Neuronal stem cell (in vitro differentiated cells): ENCODE data around the gene N4BP3.

ENCODE experiments used
- DNase-seq: peaks from one replicate; pipeline ENCODE4 v3.0.0-alpha.2; 2013; ENCODE audit warnings: low spot score
- H2AFZ ChIP-seq: one replicate; pipeline ENCODE4 v1.6.1; 2013; ENCODE audit warnings: mild to moderate bottlenecking, low read length, inconsistent platforms
- H2AK5ac ChIP-seq: 2 replicates; pipeline ENCODE4 v1.6.1; 2013; ENCODE audit warnings: low read depth, mild to moderate bottlenecking, inconsistent platforms, low read length, moderate library complexity, mixed read lengths
- H2BK120ac ChIP-seq: 2 replicates; pipeline ENCODE4 v1.6.1; 2013; ENCODE audit warnings: low read depth, mild to moderate bottlenecking, inconsistent platforms, low read length, moderate library complexity, mixed read lengths
- H2BK12ac ChIP-seq: one replicate; pipeline ENCODE4 v1.6.1; 2013; ENCODE audit warnings: low read length, inconsistent platforms
- H2BK15ac ChIP-seq: 2 replicates; pipeline ENCODE4 v1.6.1; 2013; ENCODE audit warnings: mild to moderate bottlenecking, low read length, inconsistent platforms, mixed read lengths
- H2BK5ac ChIP-seq: one replicate; pipeline ENCODE4 v1.6.1; 2013; ENCODE audit warnings: inconsistent platforms, mild to moderate bottlenecking, low read length, moderate library complexity
- H3K14ac ChIP-seq: one replicate; pipeline ENCODE4 v1.6.1; 2013; ENCODE audit warnings: low read length, inconsistent platforms
- H3K18ac ChIP-seq: 2 replicates; pipeline ENCODE4 v1.6.1; 2013; ENCODE audit warnings: low read length, inconsistent platforms
- H3K23ac ChIP-seq: 2 replicates; pipeline ENCODE4 v1.6.1; 2013; ENCODE audit warnings: low read depth, mild to moderate bottlenecking, mixed read lengths, low read length, inconsistent platforms; ENCODE audit not compliant: poor library complexity
- H3K27ac ChIP-seq: replicated peaks from 3 replicates; pipeline ENCODE4 v1.5.1; 2013; ENCODE audit warnings: low read length, inconsistent platforms
- H3K27me3 ChIP-seq, 3 experiments: 2 replicates each; pipeline ENCODE4 v1.6.1; 2013; ENCODE audit warnings: low read length in 3 of 3, mild to moderate bottlenecking in 2 of 3, inconsistent platforms in 1 of 3, low read depth in 1 of 3, mixed read lengths in 1 of 3, moderate library complexity in 1 of 3; ENCODE audit not compliant: control insufficient read depth in 3 of 3, insufficient read depth in 3 of 3
- H3K36me3 ChIP-seq, 2 donors: replicated peaks in 1 of 2; 2 replicates each; pipeline ENCODE4 v1.6.1; 2013; ENCODE audit warnings: low read length in 2 of 2; ENCODE audit not compliant: control insufficient read depth in 2 of 2, insufficient read depth in 2 of 2
- H3K4ac ChIP-seq: 2 replicates; pipeline ENCODE4 v1.6.1; 2013; ENCODE audit warnings: inconsistent platforms, mild to moderate bottlenecking, low read length, moderate library complexity
- H3K4me1 ChIP-seq, 2 donors: 1 replicate in 1 of 2; 2 replicates in 1 of 2; pipeline ENCODE4 v1.6.1; 2013; ENCODE audit warnings: low read length in 2 of 2, low read depth in 1 of 2; ENCODE audit not compliant: control insufficient read depth in 2 of 2, insufficient read depth in 1 of 2
- H3K4me2 ChIP-seq: one replicate; pipeline ENCODE4 v1.6.1; 2013; ENCODE audit warnings: mild to moderate bottlenecking, low read length, inconsistent platforms; ENCODE audit not compliant: insufficient read depth, poor library complexity, severe bottlenecking
- H3K4me3 ChIP-seq, 2 donors: 2 replicates each; pipeline ENCODE4 v1.5.1; 2013; ENCODE audit warnings: low read length in 2 of 2, mild to moderate bottlenecking in 2 of 2, inconsistent platforms in 1 of 2, moderate library complexity in 1 of 2
- H3K79me1 ChIP-seq: one replicate; pipeline ENCODE4 v1.6.1; 2013; ENCODE audit warnings: low read depth, mild to moderate bottlenecking, inconsistent platforms, low read length, moderate library complexity
- H3K9ac ChIP-seq: one replicate; pipeline ENCODE4 v1.6.1; 2013; ENCODE audit warnings: mild to moderate bottlenecking, low read depth, low read length, inconsistent platforms; ENCODE audit not compliant: poor library complexity
- H3K9me3 ChIP-seq, 2 donors: replicated peaks in 1 of 2; 2 replicates each; pipeline versions ENCODE3 to v1.6.1; 2013; ENCODE audit warnings: low read length in 2 of 2, mild to moderate bottlenecking in 2 of 2, inconsistent platforms in 1 of 2, low read depth in 1 of 2, mixed read lengths in 1 of 2, moderate library complexity in 1 of 2; ENCODE audit not compliant: control insufficient read depth in 2 of 2, insufficient read depth in 1 of 2
- H4K8ac ChIP-seq: one replicate; pipeline ENCODE4 v1.6.1; 2013; ENCODE audit warnings: low read depth, mild to moderate bottlenecking, inconsistent platforms, low read length, moderate library complexity
- H4K91ac ChIP-seq: one replicate; pipeline ENCODE4 v1.6.1; 2013; ENCODE audit warnings: low read length, low read depth, mild to moderate bottlenecking, inconsistent platforms; ENCODE audit not compliant: poor library complexity
- WGBS, 2 donors: extraction: QIAGEN DNeasy Blood & Tissue Kit; methylation state at CpG; one replicate each; pipeline ENCODE4 v1.1.7; 2013; ENCODE audit warnings: missing lambda C conversion rate in 2 of 2, mixed read lengths in 1 of 2; ENCODE audit not compliant: insufficient read length in 2 of 2, insufficient replicate concordance in 1 of 2; ENCODE audit errors: extremely low coverage in 2 of 2; 5-methylcytosine and 5-hydroxymethylcytosine counted together

Gene N4BP3

GRCh38 chr5:178081571-178082243 lies 31.6 kb upstream of the N4BP3 start:
- H3K9me3 ChIP-seq, result no peaks in the 10 kb centered on the region
- H3K27ac ChIP-seq, result no peak overlapping the region
- H3K4me3 ChIP-seq, result no peak overlapping the region
- peaks cover 0 to 30% (median 0%) of the 10 kb centered on the region in 3 experiments for H3K27me3 ChIP-seq
- no peak overlapping the region for H2AFZ ChIP-seq
- no peak overlapping the region for H3K14ac ChIP-seq
- H4K8ac ChIP-seq, result no peak overlapping the region
- DNase-seq, result no peak
- no peaks in the 10 kb centered on the region for H3K79me1 ChIP-seq
- H2AK5ac ChIP-seq, result no peak overlapping the region
- H2BK15ac ChIP-seq, result no peak overlapping the region
- H3K4ac ChIP-seq, result no peak overlapping the region
- no peak overlapping the region for H2BK120ac ChIP-seq
- no CpG with 5 or more reads among the region's 12 CpGs for WGBS, 2 donors
- no peak overlapping the region for H3K9ac ChIP-seq
- H3K4me2 ChIP-seq, result no peak overlapping the region
- no peak overlapping the region for H2BK12ac ChIP-seq
- no peaks in the 10 kb centered on the region for H3K4me1 ChIP-seq
- no peak overlapping the region for H3K18ac ChIP-seq
- no peak overlapping the region for H4K91ac ChIP-seq
- no peaks in the 10 kb centered on the region for H3K36me3 ChIP-seq
- no peak overlapping the region for H2BK5ac ChIP-seq
- H3K23ac ChIP-seq, result peak overlapping the region; percentile 55

GRCh38 chr5:178083922-178084321 lies 29.4 kb upstream of the N4BP3 start:
- H2BK120ac ChIP-seq, result no peak overlapping the region
- no peak overlapping the region for H3K23ac ChIP-seq
- H3K4me1 ChIP-seq, result no peaks in the 10 kb centered on the region
- H3K27ac ChIP-seq, result no peak overlapping the region
- no peaks in the 10 kb centered on the region for H3K9me3 ChIP-seq
- no CpG with 5 or more reads among the region's 6 CpGs for WGBS, 2 donors
- H3K79me1 ChIP-seq, result no peaks in the 10 kb centered on the region
- no peak overlapping the region for H3K18ac ChIP-seq
- no peak overlapping the region for H4K91ac ChIP-seq
- H3K36me3 ChIP-seq, result no peaks in the 10 kb centered on the region
- no peak overlapping the region for H3K14ac ChIP-seq
- no peak overlapping the region for H3K4me2 ChIP-seq
- H2BK5ac ChIP-seq, result no peak overlapping the region
- DNase-seq, result no peak
- no peak overlapping the region for H2BK12ac ChIP-seq
- H3K4ac ChIP-seq, result no peak overlapping the region
- H3K4me3 ChIP-seq, result no peak overlapping the region
- peak overlapping the region; percentile 28 for H2AFZ ChIP-seq
- H3K27me3 ChIP-seq, result peaks cover 0 to 21% (median 0%) of the 10 kb centered on the region in 3 experiments
- H4K8ac ChIP-seq, result no peak overlapping the region
- no peak overlapping the region for H2AK5ac ChIP-seq
- no peak overlapping the region for H3K9ac ChIP-seq
- no peak overlapping the region for H2BK15ac ChIP-seq

- H3K4ac ChIP-seq, result no peak overlapping the region
- no peak overlapping the region for H2BK12ac ChIP-seq
- no peak overlapping the region for H2AK5ac ChIP-seq
- H2BK5ac ChIP-seq, result no peak overlapping the region
- no peak overlapping the region for H2BK120ac ChIP-seq
- no peak overlapping the region for H2BK15ac ChIP-seq
- no peak overlapping the region for H3K4me3 ChIP-seq
- peaks cover 0 to 15% (median 0%) of the 10 kb centered on the region in 3 experiments for H3K27me3 ChIP-seq
- H3K36me3 ChIP-seq, result no peaks in the 10 kb centered on the region
- no peak overlapping the region for H3K14ac ChIP-seq
- WGBS, 2 donors, result no CpG with 5 or more reads among the region's 6 CpGs
- DNase-seq, result no peak
- H3K18ac ChIP-seq, result no peak overlapping the region
- H3K79me1 ChIP-seq, result no peaks in the 10 kb centered on the region
- no peak overlapping the region for H3K9ac ChIP-seq
- H4K91ac ChIP-seq, result no peak overlapping the region
- H3K4me1 ChIP-seq, result no peaks in the 10 kb centered on the region
- H3K27ac ChIP-seq, result no peak overlapping the region
- H3K9me3 ChIP-seq, result no peaks in the 10 kb centered on the region
- H2AFZ ChIP-seq, result no peak overlapping the region
- no peak overlapping the region for H3K23ac ChIP-seq
- H3K4me2 ChIP-seq, result no peak overlapping the region
- H4K8ac ChIP-seq, result no peak overlapping the region
Measured at GRCh38 chr5:178085316-178085715, 28.0 kb upstream of the N4BP3 start.

GRCh38 chr5:178086266-178086665 lies 27.1 kb upstream of the N4BP3 start:
- Histone ChIP-seq H3K9ac (no peak overlapping the region), H3K18ac (no peak overlapping the region)
- no CpG with 5 or more reads among the region's 25 CpGs for WGBS, 2 donors

More at GRCh38 chr5:178086266-178086665, 27.1 kb upstream of the N4BP3 start:
- no peak overlapping the region for H3K4me2 ChIP-seq
- peak overlapping the region; percentile 38 for H3K14ac ChIP-seq
- H3K4me3 ChIP-seq, result no peak overlapping the region
- H2BK120ac ChIP-seq, result no peak overlapping the region
- H3K4ac ChIP-seq, result no peak overlapping the region
- H3K36me3 ChIP-seq, result no peaks in the 10 kb centered on the region
- no peaks in the 10 kb centered on the region for H3K79me1 ChIP-seq
- H3K27ac ChIP-seq, result no peak overlapping the region
- no peak overlapping the region for H2BK12ac ChIP-seq
- no peak overlapping the region for H3K23ac ChIP-seq
- no peak for DNase-seq
- H2AFZ ChIP-seq, result no peak overlapping the region
- no peak overlapping the region for H2AK5ac ChIP-seq
- no peak overlapping the region for H4K91ac ChIP-seq
- no peaks in the 10 kb centered on the region for H3K9me3 ChIP-seq
- no peak overlapping the region for H4K8ac ChIP-seq
- peak overlapping the region; percentile 75 for H2BK5ac ChIP-seq
- no peak overlapping the region for H2BK15ac ChIP-seq
- H3K4me1 ChIP-seq, result no peaks in the 10 kb centered on the region
- peaks cover 0 to 6% (median 0%) of the 10 kb centered on the region in 3 experiments for H3K27me3 ChIP-seq
